GM10266 (cell line): ENCODE measurements around the gene PRKN.

ENCODE experiments used
- DNase-seq: peaks from one replicate; pipeline ENCODE4 v3.0.0; 2012; ENCODE audit errors: extremely low spot score
- TF ChIP-seq, protein P1 (sequence below): IDR thresholded peaks from 2 replicates; pipeline ENCODE4 v1.5.1; 2012; ENCODE audit warnings: mild to moderate bottlenecking, low read depth; ENCODE audit not compliant: control insufficient read depth, insufficient read depth; ENCODE audit errors: missing control alignments

The PRKN gene

DNA sequence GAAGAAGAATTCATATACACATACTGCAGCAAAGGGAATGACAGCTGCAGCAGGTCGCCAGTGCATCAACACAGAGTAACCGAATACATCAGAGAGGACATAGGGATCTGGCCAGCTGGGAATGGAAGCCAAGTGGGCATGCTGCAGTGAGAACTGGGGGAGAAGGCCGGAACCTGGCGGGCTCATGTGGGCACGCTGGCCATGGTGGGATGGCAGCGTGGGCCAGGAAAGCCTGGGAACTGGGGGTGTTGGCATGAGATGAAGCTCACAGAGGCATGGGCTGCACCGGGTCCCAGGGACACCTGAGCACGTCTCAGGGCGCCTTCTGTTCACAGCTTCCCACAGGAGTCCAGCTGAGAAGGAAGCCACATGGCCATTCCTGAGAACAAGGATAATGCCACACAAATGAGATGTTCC, 1314.2 kb downstream of the PRKN start:
- TF ChIP-seq, protein P1, sequence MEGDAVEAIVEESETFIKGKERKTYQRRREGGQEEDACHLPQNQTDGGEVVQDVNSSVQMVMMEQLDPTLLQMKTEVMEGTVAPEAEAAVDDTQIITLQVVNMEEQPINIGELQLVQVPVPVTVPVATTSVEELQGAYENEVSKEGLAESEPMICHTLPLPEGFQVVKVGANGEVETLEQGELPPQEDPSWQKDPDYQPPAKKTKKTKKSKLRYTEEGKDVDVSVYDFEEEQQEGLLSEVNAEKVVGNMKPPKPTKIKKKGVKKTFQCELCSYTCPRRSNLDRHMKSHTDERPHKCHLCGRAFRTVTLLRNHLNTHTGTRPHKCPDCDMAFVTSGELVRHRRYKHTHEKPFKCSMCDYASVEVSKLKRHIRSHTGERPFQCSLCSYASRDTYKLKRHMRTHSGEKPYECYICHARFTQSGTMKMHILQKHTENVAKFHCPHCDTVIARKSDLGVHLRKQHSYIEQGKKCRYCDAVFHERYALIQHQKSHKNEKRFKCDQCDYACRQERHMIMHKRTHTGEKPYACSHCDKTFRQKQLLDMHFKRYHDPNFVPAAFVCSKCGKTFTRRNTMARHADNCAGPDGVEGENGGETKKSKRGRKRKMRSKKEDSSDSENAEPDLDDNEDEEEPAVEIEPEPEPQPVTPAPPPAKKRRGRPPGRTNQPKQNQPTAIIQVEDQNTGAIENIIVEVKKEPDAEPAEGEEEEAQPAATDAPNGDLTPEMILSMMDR, result no peak
- no peak for DNase-seq

DNA sequence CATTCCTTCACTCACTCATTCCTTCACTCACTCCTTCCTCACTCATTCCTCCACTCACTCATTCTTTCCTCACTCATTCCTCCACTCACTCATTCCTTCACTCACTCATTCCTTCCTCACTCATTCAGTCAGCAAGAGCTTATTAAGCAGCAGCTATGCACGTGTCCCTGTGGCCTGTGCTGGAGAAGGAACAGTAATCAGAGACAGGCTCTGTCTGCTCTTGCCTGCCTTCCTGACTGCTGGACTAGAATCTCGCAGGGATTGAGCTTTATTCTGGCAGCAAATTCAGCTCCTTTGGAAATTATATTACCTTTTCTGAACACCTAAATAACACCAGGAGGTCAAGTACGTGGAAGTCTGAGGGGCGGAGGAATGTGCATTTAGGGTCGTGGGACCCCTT, 1314.8 kb downstream of the PRKN start:
- TF ChIP-seq, protein P1, result no peak
- no peak for DNase-seq

DNA sequence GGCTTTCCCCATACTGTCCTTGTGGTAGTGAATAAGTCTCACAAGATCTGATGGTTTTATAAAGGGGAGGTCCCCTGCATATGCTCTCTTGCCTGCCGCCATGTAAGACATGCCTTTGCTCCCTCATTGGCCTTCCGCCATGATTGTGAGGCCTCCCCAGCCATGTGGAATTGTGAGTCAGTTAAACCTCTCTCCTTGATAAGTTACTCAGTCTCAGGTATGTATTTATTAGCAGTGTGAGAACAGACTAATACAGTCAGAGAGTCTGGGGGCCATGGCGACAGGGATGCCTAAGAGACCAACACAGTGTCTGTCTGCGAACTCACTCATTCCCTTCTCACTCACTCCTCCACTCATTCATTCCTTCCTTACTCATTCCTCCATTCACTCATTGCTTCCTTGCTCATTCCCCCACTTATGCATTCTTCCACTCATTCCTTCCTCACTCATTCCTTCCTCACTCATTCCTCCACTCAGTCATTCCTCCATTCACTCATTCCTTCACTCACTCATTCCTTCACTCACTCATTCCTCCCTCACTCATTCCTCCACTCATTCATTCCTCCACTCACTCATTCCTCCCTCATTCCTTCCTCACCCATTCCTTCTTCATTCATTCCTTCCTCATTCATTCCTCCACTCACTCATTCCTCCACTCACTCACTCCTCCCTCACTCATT, 1316.2 kb downstream of the PRKN start:
- no peak for DNase-seq
- TF ChIP-seq, protein P1, result no peak

DNA sequence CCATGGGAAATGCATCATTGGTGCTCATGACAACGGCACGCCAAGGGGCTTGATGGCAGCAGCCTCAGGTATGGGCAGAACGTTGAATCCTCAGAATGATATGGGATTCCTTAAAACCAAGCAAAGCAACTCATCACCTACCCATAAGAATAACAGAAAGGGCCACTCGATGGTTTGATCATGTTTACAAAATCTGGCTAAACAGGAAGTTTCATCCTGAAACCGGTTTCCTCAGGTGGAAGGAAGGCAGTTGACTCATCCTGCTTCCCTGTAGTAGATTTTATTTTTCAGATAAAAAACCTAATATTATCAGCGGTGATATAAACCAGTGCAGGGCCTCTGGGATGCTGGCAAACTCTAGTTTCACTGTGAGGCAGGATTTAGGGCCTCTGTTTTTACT, 1316.8 kb downstream of the PRKN start:
- no peak for DNase-seq
- TF ChIP-seq, protein P1, result no peak

DNA sequence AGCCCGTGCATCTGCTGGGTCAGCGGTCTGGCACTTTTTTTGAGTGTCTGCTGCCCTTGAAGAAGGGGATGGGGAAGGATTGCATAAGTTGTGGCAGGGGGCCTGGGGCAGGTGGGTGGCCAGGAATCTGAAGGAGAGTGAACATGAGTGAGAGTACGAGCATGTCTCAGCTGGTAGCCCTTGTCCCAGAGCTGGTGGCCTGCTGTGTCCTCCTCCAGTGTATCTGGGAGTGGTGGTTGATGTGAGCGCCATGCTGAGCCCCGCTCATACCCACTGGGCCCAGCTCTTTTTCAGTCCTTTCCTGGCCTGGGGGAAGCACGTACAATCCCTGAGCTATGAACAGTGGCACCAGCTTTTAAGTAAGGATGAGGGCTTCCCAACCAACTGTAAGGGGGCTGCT, 1317.5 kb downstream of the PRKN start:
- DNase-seq, result no peak
- TF ChIP-seq, protein P1, result no peak

DNA sequence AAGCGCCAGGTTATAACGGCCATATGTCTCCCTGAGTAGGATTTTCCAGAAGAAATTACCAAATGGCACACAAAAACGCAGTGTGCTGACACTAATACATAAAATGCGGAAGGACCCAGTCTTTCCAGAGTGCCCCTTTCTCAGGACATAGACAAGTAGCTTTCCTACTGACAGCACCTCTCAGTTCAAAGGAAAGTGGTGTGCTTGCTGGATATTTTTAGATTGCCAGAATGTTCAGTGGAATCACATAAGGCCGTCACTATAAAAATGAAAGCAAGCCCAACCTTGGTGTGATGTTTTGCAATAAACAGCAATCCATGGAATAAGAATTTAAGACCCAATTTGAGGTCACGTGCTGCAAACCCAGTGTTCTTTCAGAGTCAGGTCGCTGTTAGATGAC, 1318.2 kb downstream of the PRKN start:
- TF ChIP-seq, protein P1, result no peak
- no peak for DNase-seq

DNA sequence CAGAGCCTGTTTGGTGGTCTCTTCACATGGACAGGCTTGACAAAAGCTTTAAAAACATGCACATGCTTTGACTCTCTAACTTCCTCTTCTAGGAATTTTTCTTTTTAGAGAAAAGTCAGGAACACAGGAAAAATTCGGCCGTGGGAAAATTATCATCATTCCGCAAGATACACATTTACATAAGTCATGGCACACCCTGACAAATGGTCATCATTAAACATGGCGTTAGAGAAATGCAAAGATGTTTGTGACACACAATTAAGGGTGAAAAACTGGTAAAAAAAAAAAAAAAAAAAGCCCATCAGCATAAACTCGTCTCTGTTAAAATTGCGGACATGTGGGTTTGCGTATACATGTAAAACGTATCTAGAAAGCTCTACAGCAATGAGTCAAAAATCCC, 1319.5 kb downstream of the PRKN start:
- TF ChIP-seq, protein P1, result no peak
- no peak for DNase-seq
